HG03025 (cell line): ENCODE data around the gene GPRIN3.
"Not testable (repeated sequence)": the region's sequence is repeated elsewhere in the genome, so short reads cannot be mapped to it uniquely, and the experiment has no call there.

Experiments
- ATAC-seq: cut with Tn5 transposase; IDR thresholded peaks from one replicate; pipeline ENCODE4 v1.9.1; 2021; ENCODE audit warnings: mild to moderate bottlenecking, moderate library complexity; ENCODE audit not compliant: unreplicated experiment, low FRiP score

The GPRIN3 gene

GRCh38 chr4:89263265-89263664 is 44.3 kb downstream of the GPRIN3 start:
- ATAC-seq, result no peak

DNA sequence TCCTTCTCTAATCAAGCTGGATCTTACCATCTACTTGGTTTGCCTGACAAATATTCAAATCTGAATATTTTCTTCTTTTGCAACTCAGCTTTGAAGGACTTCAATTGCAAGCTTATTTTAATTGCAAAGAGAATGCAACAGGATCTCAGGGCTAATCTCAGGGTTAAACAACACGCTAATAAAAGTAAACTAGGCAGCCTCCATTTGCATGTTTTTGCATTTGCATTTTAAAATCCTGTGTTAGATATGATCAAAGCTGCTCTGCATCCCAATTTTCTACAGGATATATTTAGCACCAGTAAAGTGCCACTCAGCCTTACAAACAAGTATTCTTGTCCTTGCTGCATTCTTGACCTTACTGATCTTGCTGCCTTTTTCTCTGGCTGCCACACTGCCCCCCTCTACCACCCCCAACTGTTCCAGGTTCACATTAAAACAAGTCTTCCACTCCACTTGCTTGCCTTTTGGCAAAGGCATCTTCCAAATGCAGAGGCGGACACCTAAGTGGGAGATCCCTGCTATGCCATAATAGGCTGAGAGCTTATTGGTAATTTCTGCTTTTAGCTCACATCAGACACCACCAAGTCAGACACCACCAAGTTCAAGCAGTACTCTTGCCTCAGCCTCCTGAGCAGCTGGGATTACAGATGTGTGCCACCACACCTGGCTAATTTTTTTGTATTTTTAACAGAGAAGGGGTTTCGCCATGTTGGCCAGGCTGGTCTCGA is 48.1 kb downstream of the GPRIN3 start:
- ATAC-seq, result no peak

GRCh38 chr4:89258506-89258905 is 49.1 kb downstream of the GPRIN3 start:
- no peak for ATAC-seq

DNA sequence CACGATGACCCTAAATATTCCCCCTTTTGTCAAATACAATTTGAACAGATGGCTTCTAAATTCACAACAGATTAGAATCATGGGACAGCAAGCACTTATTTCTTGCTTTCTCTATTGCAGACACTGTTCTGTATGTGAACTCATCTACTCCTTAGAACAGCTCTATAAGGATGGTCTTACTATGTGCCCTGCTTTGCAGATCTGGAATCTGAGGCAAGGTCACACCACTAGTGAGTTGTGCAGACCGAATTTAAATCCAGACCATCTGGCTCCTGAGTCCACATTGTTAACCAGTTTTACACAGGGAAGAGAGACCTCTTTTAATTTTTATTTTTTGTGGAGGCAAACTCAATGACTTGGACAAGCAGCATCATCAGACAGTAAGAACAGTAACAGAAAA is 50.2 kb downstream of the GPRIN3 start:
- ATAC-seq, result no peak

DNA sequence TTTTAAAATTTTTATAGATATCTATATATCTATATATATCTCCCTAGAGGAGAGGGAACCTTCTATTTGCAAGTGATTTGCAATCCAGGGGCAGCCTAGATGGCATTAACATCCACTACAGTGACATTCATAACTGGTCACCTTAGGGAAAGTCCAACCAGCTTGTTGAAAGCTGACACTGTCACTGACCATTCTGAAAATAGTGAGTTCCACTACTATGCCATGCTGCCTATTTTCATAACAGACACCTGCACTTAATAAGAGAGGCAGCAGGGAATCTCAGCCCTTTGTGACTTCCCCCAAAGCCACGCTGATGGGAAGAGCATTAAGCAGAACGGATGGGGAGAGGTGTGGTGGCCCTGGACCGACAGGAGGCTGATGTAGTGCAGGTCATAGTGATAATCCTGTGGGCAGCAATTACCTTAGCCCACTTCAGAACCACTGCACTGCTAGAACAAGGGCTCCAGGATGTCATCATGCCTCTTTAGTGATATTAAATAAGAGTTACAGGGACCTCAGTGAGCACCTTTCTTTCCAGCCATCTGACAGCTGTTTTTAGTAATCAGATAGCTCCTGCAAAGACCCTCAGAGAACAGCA is 51.3 kb downstream of the GPRIN3 start:
- no peak for ATAC-seq

DNA sequence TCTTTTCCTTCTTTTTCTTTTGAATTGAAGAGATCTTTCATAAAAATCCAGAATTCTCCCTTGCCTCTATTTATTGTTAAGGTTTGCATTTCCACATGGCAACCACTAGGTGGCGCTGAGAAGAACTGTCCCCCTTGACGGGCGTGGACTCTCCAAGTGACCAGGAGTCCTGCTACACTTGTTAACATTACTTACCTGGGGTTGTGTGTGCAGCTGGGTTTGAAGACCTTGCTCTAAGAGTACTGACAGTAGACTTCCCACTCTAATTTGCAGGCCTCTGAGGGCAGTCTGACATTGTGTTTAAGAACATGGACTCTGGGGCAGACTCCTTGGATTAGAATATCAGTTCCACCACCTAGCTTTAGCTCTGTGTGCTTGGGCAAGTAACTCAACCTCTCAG is 52.8 kb downstream of the GPRIN3 start:
- ATAC-seq, result no peak

DNA sequence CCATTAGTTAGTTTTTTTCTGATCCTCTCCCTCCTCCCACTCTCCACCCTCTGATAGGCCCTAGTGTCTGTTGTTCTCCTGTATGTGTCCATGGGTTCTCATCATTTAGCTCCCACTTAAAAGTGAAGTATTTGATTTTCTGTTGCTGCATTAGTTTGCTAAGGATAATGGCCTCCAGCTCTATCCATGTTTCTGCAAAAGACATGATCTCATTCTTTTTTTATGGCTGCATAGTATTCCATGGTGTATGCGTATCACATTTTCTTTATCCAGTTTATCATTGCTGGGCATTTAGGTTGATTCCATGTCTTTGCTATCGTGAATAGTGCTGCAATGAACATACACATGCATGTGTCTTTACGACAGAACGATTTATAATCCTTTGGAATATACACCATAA is 53.3 kb downstream of the GPRIN3 start:
- not testable (repeated sequence) for ATAC-seq

DNA sequence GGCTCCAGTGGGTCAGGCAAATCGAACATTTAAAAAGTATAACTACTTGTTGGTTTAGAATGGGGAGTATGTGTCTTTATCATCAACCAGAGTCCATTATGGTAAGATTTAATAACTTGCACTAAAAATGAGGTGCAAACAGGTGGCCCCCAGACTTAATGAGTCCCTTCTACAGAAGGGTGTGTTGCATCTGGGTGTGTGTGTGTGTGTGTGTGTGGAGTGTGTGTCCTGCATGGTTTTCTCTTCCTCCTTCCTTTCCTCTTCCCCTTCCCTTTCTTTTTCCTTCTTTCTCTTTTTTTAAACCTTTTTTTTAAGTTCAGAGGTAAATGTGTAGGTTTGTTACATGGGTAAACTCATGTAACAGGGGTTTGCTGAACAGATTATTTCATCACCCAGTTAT is 53.7 kb downstream of the GPRIN3 start:
- ATAC-seq, result no peak

GRCh38 chr4:89253311-89253710 is 54.3 kb downstream of the GPRIN3 start:
- no peak for ATAC-seq

DNA sequence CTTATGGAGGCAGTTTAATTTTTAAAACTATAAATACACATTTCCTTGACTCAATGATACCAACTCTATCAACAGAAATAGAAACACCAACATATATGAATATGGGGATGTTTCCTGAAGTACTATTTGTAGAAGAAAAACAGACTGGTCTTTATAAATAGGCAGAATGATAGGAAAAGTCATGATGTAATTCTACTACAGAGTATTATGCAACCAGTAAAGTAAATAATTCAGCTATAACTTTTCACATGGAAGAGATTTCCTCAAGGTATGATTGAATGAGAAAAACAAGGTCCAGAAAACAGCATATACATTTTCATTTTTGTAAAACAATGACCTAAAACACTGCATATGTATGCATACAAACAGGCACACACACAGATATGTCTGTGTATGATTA is 56.2 kb downstream of the GPRIN3 start:
- no peak for ATAC-seq

DNA sequence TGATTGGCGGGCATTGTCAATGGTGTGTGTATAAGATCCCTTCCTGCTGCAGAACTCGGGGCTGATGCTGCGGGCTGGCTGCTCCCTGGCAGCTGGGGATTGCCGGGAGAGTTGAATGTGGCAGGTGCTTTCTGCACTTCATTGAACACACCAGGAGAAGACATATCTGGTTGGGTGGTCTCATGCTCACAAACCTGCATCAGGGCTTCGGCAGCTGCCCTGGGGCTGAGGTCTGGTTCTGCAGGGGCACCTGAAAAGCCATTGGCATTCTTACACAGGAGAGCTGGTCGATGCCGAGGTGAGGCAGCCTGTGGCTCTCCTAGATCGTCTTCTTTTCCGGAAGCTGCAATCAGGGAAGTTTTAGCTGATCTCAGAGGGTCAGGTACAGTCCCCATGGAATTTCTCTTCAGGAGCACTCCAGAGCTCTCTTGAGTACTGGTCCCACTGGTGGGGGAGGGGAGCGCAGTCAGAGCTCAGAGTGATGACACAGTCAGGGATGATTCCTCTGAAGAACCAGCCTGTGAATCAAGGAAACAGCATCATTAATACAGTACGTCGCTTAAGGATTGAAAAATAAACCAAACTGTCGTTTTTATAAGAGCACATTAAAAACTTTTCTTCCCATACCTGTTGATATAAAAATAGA is 57.8 kb downstream of the GPRIN3 start:
- ATAC-seq, result no peak

- ATAC-seq, result no peak
Observed at GRCh38 chr4:89249313-89249712, 58.3 kb downstream of the GPRIN3 start.

- no peak for ATAC-seq
Observed at GRCh38 chr4:89248879-89249281, 58.7 kb downstream of the GPRIN3 start.

DNA sequence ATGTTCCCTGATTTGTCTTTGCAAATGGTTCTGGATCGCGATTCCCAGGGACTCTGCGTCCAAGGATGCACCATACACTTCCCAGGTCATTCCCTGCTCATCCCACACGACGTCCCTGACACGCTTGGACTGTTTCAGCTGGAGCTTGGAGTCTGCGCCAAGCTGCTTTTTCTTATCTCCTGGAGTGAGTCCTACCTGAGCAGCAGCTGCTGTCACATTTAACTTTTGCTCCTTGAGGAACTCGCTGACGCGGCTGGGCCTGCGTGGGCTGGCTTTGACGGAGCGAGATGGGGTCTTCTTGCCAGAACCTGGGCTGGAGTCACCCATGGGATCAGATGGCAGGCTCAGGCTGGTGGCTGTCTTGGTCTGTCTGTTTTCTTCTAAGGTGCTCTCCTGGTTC is 59.6 kb downstream of the GPRIN3 start:
- ATAC-seq, result no peak

DNA sequence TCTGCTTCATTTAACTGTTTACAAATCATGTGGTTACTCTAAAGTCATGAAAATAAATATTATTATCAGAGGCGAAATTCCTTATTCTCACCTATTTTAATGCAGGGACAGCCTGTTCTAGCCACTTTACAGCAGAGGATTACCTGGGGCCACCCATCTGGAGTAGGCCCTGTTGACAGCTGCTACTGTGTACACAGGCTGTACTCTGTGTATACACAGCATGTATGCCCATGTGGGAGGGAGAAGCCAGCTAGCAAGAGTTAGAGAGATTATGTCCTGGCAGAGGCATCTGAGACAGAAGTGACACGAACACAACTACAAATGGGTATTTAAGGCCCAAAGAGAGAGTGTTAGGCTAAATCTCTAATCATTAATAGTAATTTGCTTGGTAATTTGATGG is 62.1 kb downstream of the GPRIN3 start:
- no peak for ATAC-seq

DNA sequence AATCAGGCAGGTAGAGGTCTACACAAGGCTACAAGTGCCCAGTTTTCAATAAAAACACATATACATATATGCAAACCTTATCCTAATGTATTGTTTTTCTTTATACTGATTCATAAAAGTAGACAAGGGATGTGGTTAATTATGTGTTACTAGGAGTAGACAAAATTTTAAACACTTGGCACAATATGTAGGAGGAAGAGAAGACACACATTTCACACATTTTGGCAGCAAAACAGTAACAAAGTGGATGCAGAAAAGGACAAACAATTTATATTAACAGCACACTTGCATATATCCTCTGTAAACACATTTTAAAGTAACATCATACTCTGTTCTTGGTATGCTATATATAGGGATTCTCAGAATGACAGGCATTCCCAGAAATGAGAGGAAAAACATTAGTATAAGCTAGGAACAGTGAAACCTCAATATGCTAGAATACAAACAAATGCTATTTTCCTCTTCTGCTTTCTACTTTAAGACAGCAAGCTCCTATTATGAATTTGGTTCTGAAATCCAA is 63.8 kb downstream of the GPRIN3 start:
- no peak for ATAC-seq

- no peak for ATAC-seq
Observed at GRCh38 chr4:89242864-89243732, 64.5 kb downstream of the GPRIN3 start.

- ATAC-seq, result no peak
Observed at GRCh38 chr4:89242216-89242615, 65.4 kb downstream of the GPRIN3 start.

- ATAC-seq, result no peak
Observed at GRCh38 chr4:89230271-89230670, 77.3 kb downstream of the GPRIN3 start.

DNA sequence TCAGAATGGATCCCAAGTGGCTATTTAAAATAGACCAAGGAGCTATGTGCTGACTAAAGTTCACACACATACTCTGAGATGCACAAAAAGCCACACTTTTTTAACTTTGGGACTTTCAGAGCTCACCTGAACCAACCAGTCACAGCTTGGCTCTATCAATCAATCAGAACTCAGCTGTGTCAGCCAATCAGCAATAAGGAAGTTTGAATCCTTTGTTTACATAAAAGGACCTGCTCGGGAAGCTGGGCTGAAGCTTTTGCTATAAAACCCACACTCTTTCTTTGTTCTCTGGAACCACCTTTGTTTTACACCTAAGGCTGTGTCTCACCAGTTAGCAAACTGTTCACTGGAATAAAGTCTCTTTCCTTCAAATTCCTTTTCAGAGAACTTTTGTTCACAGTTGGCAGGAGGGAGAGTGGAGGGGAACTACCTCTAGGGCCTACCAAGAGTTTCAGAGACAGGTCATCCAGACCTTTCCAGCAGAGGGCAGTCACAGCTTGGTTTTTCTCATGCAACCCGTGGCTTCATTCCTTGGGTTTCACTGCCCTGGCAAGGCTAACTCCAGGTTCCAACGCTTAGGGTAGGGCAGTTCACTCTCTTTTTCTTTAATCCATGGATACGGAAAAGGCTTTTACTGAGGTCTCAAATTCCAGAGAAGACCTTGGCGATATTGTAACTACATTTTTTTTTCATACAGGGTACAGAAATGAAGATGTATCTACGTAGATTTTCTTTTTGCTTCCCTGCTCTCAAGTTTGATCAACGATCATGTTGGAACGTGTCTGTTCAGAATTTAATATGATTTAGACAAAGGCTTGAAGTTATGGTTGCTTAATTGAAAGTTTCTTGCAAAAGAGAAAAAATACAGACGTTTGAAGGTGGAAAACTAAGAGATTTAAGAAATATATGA is 80.7 kb downstream of the GPRIN3 start:
- peak; percentile 95 for ATAC-seq
